NCI-H1694 treated with DMSO at 0.1 percent for 48 hours (cell line): ENCODE data around the gene TGFB1I1.
A peak's percentile ranks its signal among the peaks of the same experiment; 100 is the strongest.
"Not testable (repeated sequence)": the region's sequence is repeated elsewhere in the genome, so short reads cannot be mapped to it uniquely, and the experiment has no call there.

ENCODE experiments used
- DNase-seq: peaks from one replicate; lab custom pipeline; 2025; lab: John Stamatoyannopoulos, UW

TGFB1I1 gene

DNA sequence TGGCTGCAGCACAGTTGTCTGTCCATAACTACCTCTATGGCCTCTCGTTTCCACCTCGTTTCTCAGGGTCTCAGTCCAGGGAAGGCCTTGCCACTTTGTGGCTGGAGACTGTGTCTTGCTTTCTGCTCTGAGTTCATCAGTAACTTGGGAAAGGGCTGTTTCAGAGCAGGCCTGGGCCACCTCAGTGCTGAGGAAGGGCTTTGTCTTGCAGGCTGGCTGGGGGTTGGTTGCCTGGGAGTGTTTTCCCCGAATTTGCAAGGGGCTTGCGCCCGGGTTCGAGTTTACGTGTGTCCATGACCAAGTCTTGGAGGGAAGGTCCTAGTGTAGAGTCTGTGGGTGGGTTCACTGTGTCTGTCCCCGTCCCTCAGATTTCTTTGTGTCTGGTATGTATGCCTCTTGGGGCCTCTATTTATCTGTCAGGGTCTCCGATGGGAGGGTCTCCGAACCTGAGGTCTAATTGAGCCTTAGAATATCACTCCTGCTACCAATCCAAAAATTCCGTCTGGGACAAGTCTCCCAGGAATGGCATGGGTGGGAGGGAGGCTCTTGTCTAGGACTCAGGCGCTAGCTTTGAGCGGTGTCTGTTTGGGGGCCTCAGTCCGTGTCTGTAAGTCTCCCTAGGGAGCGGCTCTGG, 594 bp upstream of the TGFB1I1 start:
- no peak for DNase-seq

- peak; percentile 1 for DNase-seq
Observed at GRCh38 chr16:31472709-31473203, 804 bp downstream of the TGFB1I1 start.

GRCh38 chr16:31473264-31473984, 1.5 kb downstream of the TGFB1I1 start:
- no peak for DNase-seq

DNA sequence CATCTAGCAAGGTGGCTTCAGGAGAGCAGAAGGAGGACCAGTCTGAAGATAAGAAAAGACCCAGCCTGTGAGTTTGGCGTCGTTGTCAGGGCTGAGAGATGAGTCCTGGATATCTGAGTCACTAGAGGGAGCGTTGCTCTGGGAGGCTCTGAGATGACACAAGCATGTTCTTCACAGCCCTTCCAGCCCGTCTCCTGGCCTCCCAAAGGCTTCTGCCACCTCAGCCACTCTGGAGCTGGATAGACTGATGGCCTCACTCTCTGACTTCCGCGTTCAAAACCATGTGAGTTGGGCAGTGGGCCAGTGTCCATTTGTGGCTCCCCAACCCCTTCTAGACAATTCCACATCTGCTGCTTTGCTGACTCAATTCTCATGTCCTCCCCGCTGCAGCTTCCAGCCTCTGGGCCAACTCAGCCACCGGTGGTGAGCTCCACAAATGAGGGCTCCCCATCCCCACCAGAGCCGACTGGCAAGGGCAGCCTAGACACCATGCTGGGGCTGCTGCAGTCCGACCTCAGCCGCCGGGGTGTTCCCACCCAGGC, 2.3 kb downstream of the TGFB1I1 start:
- DNase-seq, result no peak

GRCh38 chr16:31474773-31475738, 3.1 kb downstream of the TGFB1I1 start:
- DNase-seq, result no peak

- no peak for DNase-seq
Observed at GRCh38 chr16:31475946-31476302, 4.0 kb downstream of the TGFB1I1 start.

DNA sequence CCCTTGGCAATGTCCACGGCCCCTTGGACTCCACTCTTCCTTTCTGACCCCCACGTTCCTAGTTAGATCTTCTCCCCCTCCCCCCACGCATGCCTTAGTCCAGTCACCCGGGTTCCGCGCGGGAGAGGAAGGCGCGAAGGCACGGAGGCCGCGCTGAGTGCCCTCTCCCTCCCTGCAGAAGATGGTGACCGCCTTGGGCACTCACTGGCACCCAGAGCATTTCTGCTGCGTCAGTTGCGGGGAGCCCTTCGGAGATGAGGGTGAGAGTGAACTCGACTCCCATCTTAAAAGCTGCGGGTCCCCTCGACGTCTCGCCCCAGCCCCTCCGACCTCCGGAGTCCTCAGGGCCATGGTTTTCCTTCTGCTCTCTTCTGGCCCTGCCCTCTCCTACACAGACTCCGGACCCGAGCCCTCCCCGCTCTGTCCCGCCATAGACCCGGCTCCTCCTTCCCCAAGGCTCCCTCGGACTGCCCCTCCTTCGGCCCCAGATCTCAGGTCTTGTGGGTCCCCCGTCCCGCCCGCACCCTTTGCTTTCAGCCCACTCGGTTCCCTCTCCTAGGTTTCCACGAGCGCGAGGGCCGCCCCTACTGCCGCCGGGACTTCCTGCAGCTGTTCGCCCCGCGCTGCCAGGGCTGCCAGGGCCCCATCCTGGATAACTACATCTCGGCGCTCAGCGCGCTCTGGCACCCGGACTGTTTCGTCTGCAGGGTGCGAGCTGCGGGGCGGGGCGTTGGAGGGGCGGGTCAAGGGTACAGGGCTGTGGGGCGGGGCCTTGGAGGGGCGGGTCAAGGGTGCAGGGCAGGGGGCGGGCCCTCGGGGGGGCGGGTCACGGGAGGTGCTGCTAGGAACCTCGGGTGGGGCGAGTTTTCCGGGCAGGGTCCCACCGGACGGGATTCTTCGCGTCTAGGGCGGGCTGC, 4.6 kb downstream of the TGFB1I1 start:
- DNase-seq, result peak; percentile 1

GRCh38 chr16:31477220-31478216, 5.6 kb downstream of the TGFB1I1 start:
- no peak for DNase-seq

GRCh38 chr16:31478956-31479355, 7.0 kb downstream of the TGFB1I1 start:
- DNase-seq, result no peak

DNA sequence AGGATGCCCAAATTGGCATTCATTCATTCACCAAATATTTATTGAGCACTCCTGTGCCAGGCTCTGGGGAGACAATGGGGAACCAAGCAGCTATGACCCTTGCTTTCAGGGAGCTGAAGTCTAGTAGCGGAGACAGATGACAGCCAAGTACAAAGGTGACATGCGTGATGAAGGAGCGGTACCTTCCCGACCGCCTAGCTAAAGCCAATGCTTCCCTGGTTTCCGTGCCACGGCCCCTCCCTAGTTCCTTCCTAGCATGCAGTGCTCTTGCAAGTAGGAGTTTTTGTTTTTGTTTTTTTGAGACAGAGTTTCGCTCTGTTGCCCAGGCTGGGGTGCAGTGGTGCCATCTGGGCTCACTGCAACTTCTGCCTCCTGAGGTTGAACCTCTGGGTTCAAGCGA, 7.8 kb downstream of the TGFB1I1 start:
- no peak for DNase-seq

DNA sequence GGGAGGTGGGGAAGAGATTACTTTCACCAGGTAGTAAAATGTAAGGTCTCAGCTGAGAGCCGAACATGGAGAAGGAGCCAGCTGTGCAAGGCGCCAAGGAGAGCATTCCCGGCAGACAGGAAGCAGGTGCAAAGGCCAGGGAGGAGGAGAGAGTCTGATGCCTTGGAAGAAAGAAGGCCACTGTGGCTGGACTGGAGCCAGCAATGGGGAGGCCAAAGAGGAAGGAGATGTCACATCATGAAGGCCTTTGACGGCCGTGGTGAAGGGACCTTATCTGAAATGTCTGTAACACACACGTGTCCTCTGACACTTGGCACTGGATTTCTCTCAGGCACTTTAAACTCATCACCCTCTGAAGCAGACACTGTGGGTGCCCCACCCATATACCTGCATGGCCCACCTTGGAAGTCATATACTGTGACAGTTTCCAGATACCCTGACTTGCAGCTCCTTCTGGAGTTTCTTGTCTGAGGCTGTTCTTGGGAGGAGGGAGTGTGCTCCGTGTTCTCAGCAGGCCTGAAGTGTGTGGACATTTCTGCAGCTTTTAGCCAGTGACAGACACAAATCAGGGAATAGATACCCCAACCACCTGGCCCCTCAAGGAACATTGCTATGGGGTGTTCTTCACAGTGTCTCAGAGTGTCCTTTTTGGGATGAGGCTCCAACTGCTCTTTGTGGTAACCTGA, 9.0 kb downstream of the TGFB1I1 start:
- no peak for DNase-seq

DNA sequence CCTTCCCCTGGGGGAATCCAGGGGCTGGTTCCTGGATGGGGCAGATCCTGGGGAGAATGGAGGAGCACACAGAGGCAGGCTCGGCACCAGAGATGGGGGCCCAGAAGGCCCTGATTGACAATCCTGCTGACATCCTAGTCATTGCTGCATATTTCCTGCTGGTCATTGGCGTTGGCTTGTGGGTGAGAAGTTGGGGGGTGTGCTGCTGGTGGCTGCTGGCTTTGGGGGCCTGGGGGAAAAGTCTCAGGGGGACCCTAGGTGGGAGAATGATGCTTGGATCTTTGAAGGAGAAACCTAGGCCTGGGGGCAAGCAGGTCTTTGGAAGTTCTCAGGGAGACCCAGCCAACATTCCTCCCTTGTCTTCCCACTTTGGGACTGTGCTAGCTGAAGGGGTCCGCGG, 11.1 kb downstream of the TGFB1I1 start, which contains the start of gene SLC5A2:
Gene SLC5A2, plus strand, starts transcription at position 43 of the 400 bp plus-strand sequence. Its CDS starts 14 bp downstream, at position 57.
- DNase-seq, result no peak

GRCh38 chr16:31484048-31484447, 12.1 kb downstream of the TGFB1I1 start:
- not testable (repeated sequence) for DNase-seq

- DNase-seq, result no peak
Observed at GRCh38 chr16:31484491-31485171, 12.7 kb downstream of the TGFB1I1 start.

DNA sequence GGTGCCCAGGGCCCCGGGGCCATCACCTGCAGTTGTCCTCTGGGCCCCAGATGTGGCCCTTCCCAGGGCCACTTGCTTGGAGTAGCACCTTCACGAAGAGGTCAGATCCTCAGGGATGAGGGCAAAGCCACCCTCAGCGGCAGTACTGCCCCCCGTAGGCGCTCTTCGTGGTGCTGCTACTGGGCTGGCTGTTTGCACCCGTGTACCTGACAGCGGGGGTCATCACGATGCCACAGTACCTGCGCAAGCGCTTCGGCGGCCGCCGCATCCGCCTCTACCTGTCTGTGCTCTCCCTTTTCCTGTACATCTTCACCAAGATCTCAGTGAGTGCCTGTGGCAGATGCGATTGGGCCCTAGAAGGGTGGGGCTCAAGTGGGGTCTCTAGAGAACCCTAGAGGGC, 13.6 kb downstream of the TGFB1I1 start:
- DNase-seq, result no peak

DNA sequence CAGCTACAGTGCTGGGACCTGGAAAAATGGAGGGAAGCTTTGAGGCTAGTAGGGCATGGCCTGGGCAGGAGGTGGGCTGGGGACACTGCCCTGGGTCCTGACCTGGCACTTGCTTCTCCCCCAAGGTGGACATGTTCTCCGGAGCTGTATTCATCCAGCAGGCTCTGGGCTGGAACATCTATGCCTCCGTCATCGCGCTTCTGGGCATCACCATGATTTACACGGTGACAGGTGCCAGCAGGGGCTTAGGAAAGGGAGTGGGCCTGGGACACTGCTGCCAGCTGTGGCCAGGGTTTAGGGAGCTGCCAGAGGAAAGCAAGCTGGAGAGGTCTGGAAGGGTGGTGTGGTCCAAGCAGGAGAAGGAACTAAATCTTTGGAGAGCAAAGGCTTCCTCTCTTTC, 14.1 kb downstream of the TGFB1I1 start:
- no peak for DNase-seq

GRCh38 chr16:31487071-31487719, 15.2 kb downstream of the TGFB1I1 start:
- no peak for DNase-seq
